Measurements from ENCODE around the gene PPP6R1.
A peak's percentile ranks its signal among the peaks of the same experiment; 100 is the strongest.

GRCh38 chr19:55238030-55238429 is 20.8 kb downstream of the PPP6R1 start:
- TF ChIP-seq POLR2A (IDR thresholded peaks at IDR 0.05) = no peak
- TF ChIP-seq POLR2AphosphoS5 (IDR thresholded peaks at IDR 0.05) = peak in 1 of 3 donors; percentile 14
- TF ChIP-seq CTCF (IDR thresholded peaks at IDR 0.05 in 8 of 11, conservative IDR thresholded peaks at IDR 0.05 in 3 of 11) = no peak

Data from spleen (tissue), 7 donors.